GM12878 (cell line): Measurements from ENCODE around the gene TBL1XR1. TPM values are rescaled to one million over a fixed set of nuclear protein-coding genes. Genes with fewer than 3 reads are reported as not detected.
A peak's percentile ranks its signal among the peaks of the same experiment; 100 is the strongest.

ENCODE experiments used
- ATAC-seq: fragments of 200-7000 bp; cut with Tn5 transposase; 3 replicates; pipeline ENCODE4 v1.9.1; 2020; ENCODE audit warnings: mild to moderate bottlenecking, moderate library complexity
- BruUV-seq: library from RNA; stranded (reverse); fragments of 400-500 nt; replicated peaks from 2 replicates; lab custom pipeline; 2021; lab: Mats Ljungman, UMichigan
- CTCF ChIA-PET: fragments of 300-600 bp; sonication (Branson Sonifier 250); formaldehyde crosslinking; extraction: SDS; loops from one replicate; lab custom pipeline; 2021; ENCODE audit warnings: inconsistent platforms; lab: Yijun Ruan, JAX
- POLR2A ChIA-PET: fragments of 350-600 bp; formaldehyde crosslinking; extraction: SDS; loops from one replicate; lab custom pipeline; 2021; ENCODE audit warnings: inconsistent platforms; lab: Charles Lee
- RAD21 ChIA-PET: fragments of 300-600 bp; sonication (Branson Sonifier 250); formaldehyde crosslinking; loops from one replicate; lab custom pipeline; 2023; ENCODE audit warnings: antibody characterized with exemption; ENCODE audit not compliant: unreplicated experiment; lab: Charles Lee
- SMC1A ChIA-PET: fragments of 300-600 bp; sonication (Branson Sonifier 250); formaldehyde crosslinking; loops from one replicate; lab custom pipeline; 2023; ENCODE audit not compliant: unreplicated experiment, uncharacterized antibody; lab: Charles Lee
- DNase-seq: peaks from one replicate; pipeline ENCODE4 v3.0.0-alpha.2; 2011; ENCODE audit warnings: low read depth, low spot score
- FAIRE-seq: peaks from 3 replicates; lab custom pipeline; 2011; peaks lifted over from hg19 to GRCh38; lab: Jason Lieb, UNC
- H2AFZ ChIP-seq: 2 replicates; pipeline ENCODE4 v1.6.0; 2011; ENCODE audit warnings: low read depth, low read length, control low read depth; ENCODE audit not compliant: control insufficient read depth
- H3K27ac ChIP-seq: 2 replicates; pipeline ENCODE4 v1.5.1; 2011; ENCODE audit warnings: control low read depth; ENCODE audit not compliant: control insufficient read depth, insufficient read depth
- H3K27me3 ChIP-seq, 2 experiments: replicated peaks in 1 of 2; 2 replicates each; pipeline versions ENCODE4 v1.6.0 to v1.6.1; 2011; ENCODE audit warnings: low read length in 1 of 2; ENCODE audit not compliant: control insufficient read depth in 2 of 2, insufficient read depth in 2 of 2
- H3K36me3 ChIP-seq, 2 experiments: 2 replicates each; pipeline ENCODE4 v1.5.1; 2011; ENCODE audit warnings: low read length in 1 of 2; ENCODE audit not compliant: control insufficient read depth in 2 of 2, insufficient read depth in 2 of 2
- H3K4me1 ChIP-seq: 2 replicates; pipeline ENCODE4 v1.6.1; 2011; ENCODE audit warnings: mild to moderate bottlenecking, low read length, moderate library complexity, mixed read lengths; ENCODE audit not compliant: control insufficient read depth, insufficient read depth
- H3K4me2 ChIP-seq: 2 replicates; pipeline ENCODE4 v1.6.0; 2011; ENCODE audit warnings: control low read depth; ENCODE audit not compliant: control insufficient read depth, insufficient read depth
- H3K4me3 ChIP-seq: fragments of 200-600 bp; sonication (generic); 2 replicates; pipeline ENCODE4 v1.5.1; 2016
- H3K79me2 ChIP-seq: 2 replicates; pipeline ENCODE4 v1.6.0; 2011; ENCODE audit warnings: low read length; ENCODE audit not compliant: control insufficient read depth, insufficient read depth
- H3K9ac ChIP-seq: 2 replicates; pipeline ENCODE4 v1.8.0; 2011; ENCODE audit warnings: low read length, control low read depth, mixed read lengths; ENCODE audit not compliant: control insufficient read depth, insufficient read depth
- H3K9me3 ChIP-seq: replicated peaks from 3 replicates; pipeline ENCODE4 v1.5.1; 2011; ENCODE audit warnings: mild to moderate bottlenecking, low read length; ENCODE audit not compliant: control insufficient read depth, insufficient read depth
- H4K20me1 ChIP-seq: 2 replicates; pipeline ENCODE4 v1.6.0; 2011; ENCODE audit not compliant: control insufficient read depth, insufficient read depth
- BCL11A ChIP-seq: IDR thresholded peaks from 2 replicates; pipeline ENCODE4 v1.6.1; 2011; ENCODE audit warnings: low read depth, low read length
- CBFB ChIP-seq: IDR thresholded peaks from 2 replicates; pipeline ENCODE4 v1.6.1; 2016; ENCODE audit warnings: antibody characterized with exemption, low read depth
- EED ChIP-seq: sonication (generic); IDR thresholded peaks from 2 replicates; pipeline ENCODE4 v1.6.1; 2016; ENCODE audit warnings: antibody characterized with exemption, low read depth
- HCFC1 ChIP-seq: fragments of 150-350 bp; IDR thresholded peaks from 2 replicates; pipeline ENCODE4 v1.6.1; 2014; ENCODE audit warnings: low read length
- SPI1 ChIP-seq: IDR thresholded peaks from 2 replicates; pipeline ENCODE4 v1.6.1; 2011; ENCODE audit warnings: low read depth, mild to moderate bottlenecking, low read length, moderate library complexity, borderline replicate concordance; ENCODE audit not compliant: insufficient read depth
- STAT3 ChIP-seq: IDR thresholded peaks from 2 replicates; pipeline ENCODE4 v1.6.1; 2011; ENCODE audit warnings: low read depth, low read length, improper control_type of control experiment
- WGBS: methylation state at CpG from one replicate; pipeline ENCODE4 v1.1.6; 2016; ENCODE audit warnings: low lambda C conversion rate; ENCODE audit not compliant: insufficient replicate concordance, insufficient coverage; ENCODE audit errors: missing lambda C conversion rate; 5-methylcytosine and 5-hydroxymethylcytosine counted together
- in situ Hi-C: fragments of 300-500 bp; cut with MboI; formaldehyde crosslinking; loops from 9 replicates; pipeline ENCODE4 v1.14.3; 2018; ENCODE audit warnings: mixed read lengths
- intact Hi-C: fragments of 100-400 bp; cut with micrococcal nuclease; formaldehyde crosslinking; loops from one replicate; pipeline ENCODE4 v1.14.2; 2022; ENCODE audit not compliant: unreplicated experiment
- polyA plus RNA-seq, 11 experiments: library from polyadenylated mRNA; depleted of rRNA in 4 of 11; unstranded in 6 of 11; stranded (reverse) in 5 of 11; fragments of >200 nt; fragmentation: Nextera tagmentation in 4 of 11; fragmentation: Illumina TruSeq in 1 of 11; extraction: Ambion mirVana in 4 of 11; extraction: Trizol in 1 of 11; gene quantifications; 1 replicate in 1 of 11; 2 replicates in 10 of 11; pipeline versions ENCODE4 v1.2.1 to v1.2.3, GENCODE V29; 2011 to 2016; ENCODE audit warnings: inconsistent platforms in 2 of 11, missing spikeins in 2 of 11, low read depth in 1 of 11
- total RNA-seq, 4 experiments: library from RNA; depleted of rRNA in 3 of 4; stranded (reverse); fragments of >200 nt in 3 of 4; fragmentation: Illumina TruSeq in 1 of 4; extraction: Trizol in 1 of 4; gene quantifications; 2 replicates each; pipeline versions ENCODE4 v1.2.1 to v1.2.3, GENCODE V29; 2013 to 2021
- TF ChIP-seq, protein P1 (sequence below): fragments of 450-650 bp; IDR thresholded peaks from 2 replicates; pipeline ENCODE4 v1.6.1; 2017; ENCODE audit warnings: mild to moderate bottlenecking
- TF ChIP-seq, protein P2 (sequence below): IDR thresholded peaks from 2 replicates; pipeline ENCODE4 v1.6.1; 2011; ENCODE audit warnings: mild to moderate bottlenecking, low read depth, low read length, moderate library complexity; ENCODE audit not compliant: insufficient replicate concordance
- TF ChIP-seq, protein P3 (sequence below): IDR thresholded peaks from 2 replicates; pipeline ENCODE4 v1.6.1; 2011; ENCODE audit warnings: low read depth, mild to moderate bottlenecking, low read length, moderate library complexity, borderline replicate concordance; ENCODE audit errors: extremely low read depth

Gene TBL1XR1
- total and polyA plus RNA-seq, 10 of the 15 experiments (the other 5 are each of a cell fraction or from before 2014, with no cell fraction given) = 13.0 to 115 (median 60.4) TPM

DNA sequence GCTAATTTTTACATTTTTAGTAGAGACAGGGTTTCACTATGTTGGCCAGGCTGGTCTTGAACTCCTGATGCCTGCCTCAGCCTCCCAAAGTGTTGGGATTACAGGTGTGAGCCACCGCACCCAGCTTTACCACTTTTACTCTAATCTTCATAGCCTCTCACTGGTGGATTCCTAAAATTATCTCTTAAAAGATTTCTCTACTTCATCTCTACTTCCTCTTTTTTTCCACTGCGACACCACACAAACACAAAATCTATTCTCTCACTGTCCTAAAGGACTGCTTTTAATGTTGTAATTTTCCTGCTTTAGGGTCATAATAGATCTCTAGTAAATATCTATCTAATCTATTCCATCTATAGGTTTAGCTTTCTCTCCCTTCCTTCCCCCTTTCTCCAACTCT, 34.0 kb upstream of the TBL1XR1 start:
- no peak overlapping the region for H3K27ac ChIP-seq
- peaks cover 1% of the 10 kb centered on the region; the same call in 2 of the 3 replicates for H3K9me3 ChIP-seq
- H3K27me3 ChIP-seq = no peaks in the 10 kb centered on the region
- in situ Hi-C loops = no loop called here
- SMC1A ChIA-PET = interaction anchor here (1.5 kb wide), 1 partner anchor 22 kb away, joined by 3 read pairs; no protein-coding TSS in a partner anchor
- H3K4me3 ChIP-seq = no peak overlapping the region
- intact Hi-C loops = no loop called here
- TF ChIP-seq, protein P1, sequence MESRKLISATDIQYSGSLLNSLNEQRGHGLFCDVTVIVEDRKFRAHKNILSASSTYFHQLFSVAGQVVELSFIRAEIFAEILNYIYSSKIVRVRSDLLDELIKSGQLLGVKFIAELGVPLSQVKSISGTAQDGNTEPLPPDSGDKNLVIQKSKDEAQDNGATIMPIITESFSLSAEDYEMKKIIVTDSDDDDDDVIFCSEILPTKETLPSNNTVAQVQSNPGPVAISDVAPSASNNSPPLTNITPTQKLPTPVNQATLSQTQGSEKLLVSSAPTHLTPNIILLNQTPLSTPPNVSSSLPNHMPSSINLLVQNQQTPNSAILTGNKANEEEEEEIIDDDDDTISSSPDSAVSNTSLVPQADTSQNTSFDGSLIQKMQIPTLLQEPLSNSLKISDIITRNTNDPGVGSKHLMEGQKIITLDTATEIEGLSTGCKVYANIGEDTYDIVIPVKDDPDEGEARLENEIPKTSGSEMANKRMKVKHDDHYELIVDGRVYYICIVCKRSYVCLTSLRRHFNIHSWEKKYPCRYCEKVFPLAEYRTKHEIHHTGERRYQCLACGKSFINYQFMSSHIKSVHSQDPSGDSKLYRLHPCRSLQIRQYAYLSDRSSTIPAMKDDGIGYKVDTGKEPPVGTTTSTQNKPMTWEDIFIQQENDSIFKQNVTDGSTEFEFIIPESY = no peak
- peak; percentile 15; the same call in 1 of the 2 replicates for TF ChIP-seq SPI1
- no peak overlapping the region for H3K9ac ChIP-seq
- H4K20me1 ChIP-seq = no peaks in the 10 kb centered on the region
- no peak overlapping the region for H2AFZ ChIP-seq
- no TSS peak for BruUV-seq
- no peak overlapping the region for H3K4me2 ChIP-seq
- no peaks in the 10 kb centered on the region for H3K36me3 ChIP-seq
- RAD21 ChIA-PET = no interaction called here
- WGBS = 42% methylated on average over 2 of the region's 2 CpGs
- no peaks in the 10 kb centered on the region; the same call in 1 of the 2 replicates for H3K4me1 ChIP-seq
- FAIRE-seq (no peak), DNase-seq (no peak), ATAC-seq (no peak)
- POLR2A ChIA-PET = no interaction called here
- CTCF ChIA-PET = no interaction called here
- H3K79me2 ChIP-seq = no peaks in the 10 kb centered on the region

DNA sequence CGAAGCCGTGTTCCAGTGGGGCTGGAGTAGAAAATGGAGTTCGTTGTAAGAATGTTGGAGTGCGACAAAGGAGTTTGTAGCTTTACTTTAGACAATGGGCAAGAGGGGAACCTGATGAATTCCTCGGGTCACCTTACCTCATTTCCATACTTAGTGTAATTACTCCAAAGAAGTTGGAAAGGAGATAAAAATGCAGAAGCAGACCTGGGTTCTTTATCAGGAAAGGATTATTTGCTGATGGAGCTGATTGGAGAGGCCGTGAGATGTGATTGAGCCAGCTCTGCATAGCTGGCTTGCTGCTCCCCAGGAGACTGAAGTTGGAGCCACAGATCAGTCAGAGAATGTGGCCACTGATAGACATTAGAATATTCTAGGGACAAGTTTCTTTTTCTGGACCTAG, 33.4 kb upstream of the TBL1XR1 start:
- Histone ChIP-seq H3K4me1 (no peaks in the 10 kb centered on the region; the same call in 1 of the 2 replicates), H3K27me3 (no peaks in the 10 kb centered on the region), H3K9me3 (peaks cover 1% of the 10 kb centered on the region; the same call in 2 of the 3 replicates), H3K4me3 (no peak overlapping the region), H3K4me2 (no peak overlapping the region), H3K9ac (no peak overlapping the region), H4K20me1 (no peaks in the 10 kb centered on the region), H3K27ac (no peak overlapping the region), H3K36me3 (no peaks in the 10 kb centered on the region), H2AFZ (no peak overlapping the region), H3K79me2 (no peaks in the 10 kb centered on the region)
- in situ Hi-C loops = no loop called here
- no peak for DNase-seq
- 66% methylated on average over 6 of the region's 6 CpGs for WGBS
- no peak for FAIRE-seq
- intact Hi-C loops = no loop called here
- no peak for ATAC-seq
- ChIA-PET RAD21 (no interaction called here), SMC1A (interaction anchor here (0.6 to 1.3 kb wide), 3 partner anchors 11 to 178 kb away, joined by 3 to 4 read pairs (median 3); no protein-coding TSS in a partner anchor), CTCF (no interaction called here), POLR2A (interaction anchor here (0.6 kb wide), 1 partner anchor 1497 kb away, joined by 4 read pairs; no protein-coding TSS in a partner anchor)
- BruUV-seq = no TSS peak
- TF ChIP-seq, protein P2, sequence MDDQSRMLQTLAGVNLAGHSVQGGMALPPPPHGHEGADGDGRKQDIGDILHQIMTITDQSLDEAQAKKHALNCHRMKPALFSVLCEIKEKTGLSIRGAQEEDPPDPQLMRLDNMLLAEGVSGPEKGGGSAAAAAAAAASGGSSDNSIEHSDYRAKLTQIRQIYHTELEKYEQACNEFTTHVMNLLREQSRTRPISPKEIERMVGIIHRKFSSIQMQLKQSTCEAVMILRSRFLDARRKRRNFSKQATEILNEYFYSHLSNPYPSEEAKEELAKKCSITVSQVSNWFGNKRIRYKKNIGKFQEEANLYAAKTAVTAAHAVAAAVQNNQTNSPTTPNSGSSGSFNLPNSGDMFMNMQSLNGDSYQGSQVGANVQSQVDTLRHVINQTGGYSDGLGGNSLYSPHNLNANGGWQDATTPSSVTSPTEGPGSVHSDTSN = no peak
- TF ChIP-seq EED (no peak), STAT3 (no peak), HCFC1 (no peak), BCL11A (no peak), CBFB (no peak)
- TF ChIP-seq, protein P3, sequence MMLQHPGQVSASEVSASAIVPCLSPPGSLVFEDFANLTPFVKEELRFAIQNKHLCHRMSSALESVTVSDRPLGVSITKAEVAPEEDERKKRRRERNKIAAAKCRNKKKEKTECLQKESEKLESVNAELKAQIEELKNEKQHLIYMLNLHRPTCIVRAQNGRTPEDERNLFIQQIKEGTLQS = no peak
